GM21360 (cell line): ENCODE results near the gene NUAK2.

Experiments used
- ATAC-seq: cut with Tn5 transposase; IDR thresholded peaks from one replicate; pipeline ENCODE4 v1.9.1; 2021; ENCODE audit warnings: mild to moderate bottlenecking, moderate library complexity; ENCODE audit not compliant: unreplicated experiment

NUAK2 gene

GRCh38 chr1:205275916-205276688 is 45.4 kb downstream of the NUAK2 start:
- no peak for ATAC-seq

- ATAC-seq, result no peak
Observed at GRCh38 chr1:205275133-205275532, 46.4 kb downstream of the NUAK2 start.

- ATAC-seq, result no peak
Observed at GRCh38 chr1:205274041-205274691, 47.4 kb downstream of the NUAK2 start.

- ATAC-seq, result no peak
Observed at GRCh38 chr1:205273551-205273982, 48.0 kb downstream of the NUAK2 start.

GRCh38 chr1:205272536-205272935 is 49.0 kb downstream of the NUAK2 start:
- no peak for ATAC-seq

GRCh38 chr1:205271745-205272144 is 49.8 kb downstream of the NUAK2 start:
- ATAC-seq, result no peak

GRCh38 chr1:205271277-205271676 is 50.3 kb downstream of the NUAK2 start:
- ATAC-seq, result no peak

GRCh38 chr1:205270764-205271163 is 50.8 kb downstream of the NUAK2 start:
- ATAC-seq, result no peak

GRCh38 chr1:205270271-205270670 is 51.3 kb downstream of the NUAK2 start:
- no peak for ATAC-seq

GRCh38 chr1:205269711-205270110 is 51.8 kb downstream of the NUAK2 start:
- no peak for ATAC-seq

- ATAC-seq, result no peak
Observed at GRCh38 chr1:205268846-205269680, 52.5 kb downstream of the NUAK2 start.

GRCh38 chr1:205267306-205267902 is 54.1 kb downstream of the NUAK2 start:
- no peak for ATAC-seq

GRCh38 chr1:205266611-205267305 is 54.8 kb downstream of the NUAK2 start:
- no peak for ATAC-seq

- ATAC-seq, result no peak
Observed at GRCh38 chr1:205263580-205264190, 57.9 kb downstream of the NUAK2 start.

GRCh38 chr1:205262731-205263171 is 58.8 kb downstream of the NUAK2 start:
- ATAC-seq, result no peak

GRCh38 chr1:205261946-205262691 is 59.4 kb downstream of the NUAK2 start:
- ATAC-seq, result no peak

- no peak for ATAC-seq
Observed at GRCh38 chr1:205260948-205261732, 60.4 kb downstream of the NUAK2 start.

GRCh38 chr1:205259998-205260397 is 61.5 kb downstream of the NUAK2 start:
- ATAC-seq, result no peak
